Esophagus squamous epithelium (tissue), 5 donors: Measurements from ENCODE around the gene ARHGEF28. TPM values are rescaled to one million over a fixed set of nuclear protein-coding genes. Genes with fewer than 3 reads are reported as not detected.

Experiments
- DNase-seq: peaks from one replicate; lab custom pipeline; 2025; lab: John Stamatoyannopoulos, UW
- H3K27ac ChIP-seq, 4 donors: fragments of 200-600 bp; sonication (generic); one replicate each; pipeline ENCODE4 v1.5.1; 2016 to 2019; ENCODE audit warnings: mild to moderate bottlenecking in 1 of 4
- H3K27me3 ChIP-seq, 4 donors: fragments of 200-600 bp; sonication (generic); 1 replicate in 3 of 4; 2 replicates in 1 of 4; pipeline versions ENCODE4 v1.5.1 to v1.6.0; 2017 to 2021; ENCODE audit warnings: antibody characterized with exemption in 1 of 4
- H3K36me3 ChIP-seq, 3 donors: fragments of 200-600 bp; sonication (generic); one replicate each; pipeline ENCODE4 v1.5.1; 2016 to 2019
- H3K4me1 ChIP-seq, 3 donors: fragments of 200-600 bp; sonication (generic); one replicate each; pipeline ENCODE4 v1.5.1; 2017 to 2019
- H3K4me3 ChIP-seq, 4 donors: fragments of 200-600 bp; sonication (generic); 1 replicate in 3 of 4; 2 replicates in 1 of 4; pipeline ENCODE4 v1.5.1; 2016 to 2019; ENCODE audit warnings: mild to moderate bottlenecking in 2 of 4, moderate library complexity in 1 of 4
- H3K9me3 ChIP-seq, 3 donors: fragments of 200-600 bp; sonication (generic); one replicate each; pipeline ENCODE4 v1.5.1; 2016 to 2019
- POLR2A ChIP-seq, 4 donors: fragments of 450-650 bp; IDR thresholded peaks; one replicate each; pipeline ENCODE4 v1.6.1; 2017; ENCODE audit warnings: antibody characterized with exemption in 4 of 4, mild to moderate bottlenecking in 4 of 4, moderate library complexity in 3 of 4
- WGBS, 2 donors: methylation state at CpG; one replicate each; pipeline ENCODE4 v1.1.5; 2018; 5-methylcytosine and 5-hydroxymethylcytosine counted together
- intact Hi-C: fragments of 100-400 bp; cut with DNase I; formaldehyde crosslinking; loops from one replicate; pipeline ENCODE4 v1.15.0; 2022
- total RNA-seq, 4 donors: library from RNA; depleted of rRNA; stranded (reverse); fragments of >200 nt; gene quantifications; one replicate each; pipeline ENCODE4 v1.1.0, GENCODE V29; 2016
- TF ChIP-seq, protein P1 (sequence below), 6 experiments: fragments of 450-650 bp in 4 of 6; fragments of 200-600 bp in 2 of 6; sonication (generic) in 2 of 6; IDR thresholded peaks; one replicate each; pipeline ENCODE4 v1.5.1; 2016 to 2019; ENCODE audit warnings: antibody characterized with exemption in 6 of 6, mild to moderate bottlenecking in 4 of 6, moderate library complexity in 4 of 6
- donor health status: DM: yes; HTN: yes; CAD: no.

ARHGEF28 gene
- total RNA-seq, 4 donors from 2014 or later: 9.2 to 34.3 (median 12.7) TPM

DNA sequence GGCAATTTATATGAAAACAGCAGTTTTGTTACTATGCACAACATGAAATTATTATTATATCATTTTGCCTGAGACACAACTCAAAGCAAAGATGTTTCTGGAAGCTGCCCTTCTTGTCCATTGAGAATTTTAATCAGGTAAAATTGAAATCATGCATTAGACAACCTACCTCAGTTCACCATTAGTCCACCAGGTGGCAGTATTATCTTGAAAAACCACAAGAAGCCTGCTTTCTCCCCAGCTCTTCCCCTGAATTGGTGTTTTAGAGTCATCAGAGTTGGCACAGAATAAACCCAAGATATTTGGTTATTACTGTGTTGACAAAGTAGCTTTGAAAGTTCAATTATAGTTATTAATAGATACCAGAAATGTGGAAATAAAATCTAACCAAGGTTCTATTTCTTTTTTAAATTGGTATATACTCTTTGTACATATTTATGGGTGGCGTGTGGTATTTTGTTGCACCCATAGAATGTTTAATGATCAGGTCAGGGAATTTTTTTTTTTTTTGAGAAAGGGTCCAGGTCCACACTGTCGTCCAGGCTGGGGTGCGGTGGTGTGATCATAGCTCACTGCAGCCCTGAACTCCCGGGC lies 34.8 kb upstream of the ARHGEF28 start:
- H3K9me3 ChIP-seq: no peaks in the 10 kb centered on the region
- H3K27ac ChIP-seq: no peak overlapping the region
- no peak for DNase-seq
- H3K27me3 ChIP-seq: no peaks in the 10 kb centered on the region
- no peak overlapping the region for H3K4me3 ChIP-seq
- TF ChIP-seq, protein P1, sequence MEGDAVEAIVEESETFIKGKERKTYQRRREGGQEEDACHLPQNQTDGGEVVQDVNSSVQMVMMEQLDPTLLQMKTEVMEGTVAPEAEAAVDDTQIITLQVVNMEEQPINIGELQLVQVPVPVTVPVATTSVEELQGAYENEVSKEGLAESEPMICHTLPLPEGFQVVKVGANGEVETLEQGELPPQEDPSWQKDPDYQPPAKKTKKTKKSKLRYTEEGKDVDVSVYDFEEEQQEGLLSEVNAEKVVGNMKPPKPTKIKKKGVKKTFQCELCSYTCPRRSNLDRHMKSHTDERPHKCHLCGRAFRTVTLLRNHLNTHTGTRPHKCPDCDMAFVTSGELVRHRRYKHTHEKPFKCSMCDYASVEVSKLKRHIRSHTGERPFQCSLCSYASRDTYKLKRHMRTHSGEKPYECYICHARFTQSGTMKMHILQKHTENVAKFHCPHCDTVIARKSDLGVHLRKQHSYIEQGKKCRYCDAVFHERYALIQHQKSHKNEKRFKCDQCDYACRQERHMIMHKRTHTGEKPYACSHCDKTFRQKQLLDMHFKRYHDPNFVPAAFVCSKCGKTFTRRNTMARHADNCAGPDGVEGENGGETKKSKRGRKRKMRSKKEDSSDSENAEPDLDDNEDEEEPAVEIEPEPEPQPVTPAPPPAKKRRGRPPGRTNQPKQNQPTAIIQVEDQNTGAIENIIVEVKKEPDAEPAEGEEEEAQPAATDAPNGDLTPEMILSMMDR (IDR thresholded peaks at IDR 0.05): peak; percentile 79 to 99 (median 90)
- TF ChIP-seq POLR2A (IDR thresholded peaks at IDR 0.05): no peak
- H3K4me1 ChIP-seq: peaks cover 0 to 4% (median 0%) of the 10 kb centered on the region in 3 donors
- no peaks in the 10 kb centered on the region for H3K36me3 ChIP-seq
- intact Hi-C loops: loop anchor here (2.0 kb wide), 1 partner anchor 202 kb away; no protein-coding TSS in a partner anchor
- 57 to 71% methylated on average over 4 of the region's 4 CpGs for WGBS, 2 donors

DNA sequence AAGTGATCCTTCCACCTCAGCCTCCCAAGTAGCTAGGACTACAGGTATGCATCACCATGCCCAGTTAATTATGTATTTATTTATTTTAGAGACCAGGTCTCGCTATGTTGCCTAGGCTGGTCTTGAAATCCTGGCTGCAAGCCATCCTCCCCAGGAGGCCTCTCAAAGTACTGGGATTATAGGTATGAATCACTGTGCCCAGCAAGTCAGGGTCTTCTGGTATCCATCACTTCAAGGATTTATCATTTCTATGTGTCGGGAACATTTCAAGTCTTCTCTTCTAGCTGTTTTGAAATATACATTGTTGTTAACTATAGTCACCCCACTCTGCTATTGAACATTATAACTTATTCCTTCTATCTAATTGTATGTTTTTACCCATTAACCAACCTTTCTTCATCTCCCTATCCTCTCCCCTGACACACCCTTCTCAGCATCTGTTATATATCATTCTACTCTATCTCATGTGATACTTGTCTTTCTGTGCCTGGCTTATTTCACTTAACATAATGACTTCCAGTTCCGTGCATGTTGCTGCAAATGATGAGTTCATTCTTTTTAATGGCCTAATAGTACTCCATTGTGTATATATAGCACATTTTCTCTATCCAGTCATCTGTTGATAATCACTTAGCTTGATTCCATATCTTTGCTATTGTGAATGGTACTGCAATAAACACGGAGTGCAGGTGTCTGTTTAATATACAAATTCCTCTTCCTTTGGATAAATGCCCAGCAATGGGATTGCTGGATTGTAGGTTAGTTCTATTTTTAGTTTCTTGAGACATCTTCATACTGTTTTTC lies 34.1 kb upstream of the ARHGEF28 start:
- no peak overlapping the region for H3K4me3 ChIP-seq
- H3K36me3 ChIP-seq: no peaks in the 10 kb centered on the region
- DNase-seq: no peak
- 42 to 51% methylated on average over 4 of the region's 4 CpGs for WGBS, 2 donors
- no peak overlapping the region for H3K27ac ChIP-seq
- TF ChIP-seq, protein P1 (IDR thresholded peaks at IDR 0.05): no peak
- no peak for TF ChIP-seq POLR2A (IDR thresholded peaks at IDR 0.05)
- no peaks in the 10 kb centered on the region for H3K27me3 ChIP-seq
- intact Hi-C loops: loop anchor here (2.0 kb wide), 1 partner anchor 201 kb away; no protein-coding TSS in a partner anchor
- no peaks in the 10 kb centered on the region for H3K9me3 ChIP-seq
- H3K4me1 ChIP-seq: peaks cover 0 to 4% (median 0%) of the 10 kb centered on the region in 3 donors

DNA sequence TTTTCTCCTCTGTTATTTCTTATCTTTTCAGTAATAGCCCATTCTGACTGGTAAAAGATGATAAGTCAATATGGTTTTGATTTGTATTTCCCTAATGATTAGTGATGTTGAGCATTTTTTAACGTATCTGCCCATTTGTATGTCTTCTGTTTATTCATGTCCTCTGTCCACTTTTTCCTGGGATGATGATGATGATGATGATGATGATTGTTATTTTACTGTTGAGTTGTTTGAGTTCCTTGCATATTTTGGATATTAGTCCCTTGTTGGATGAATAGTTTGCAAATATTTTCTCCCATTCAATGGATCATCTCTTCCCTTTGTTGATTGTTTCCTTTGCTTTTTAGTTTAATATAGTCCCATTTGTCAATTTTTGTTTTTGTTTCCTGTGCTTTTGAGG lies 33.4 kb upstream of the ARHGEF28 start:
- no peak overlapping the region for H3K27ac ChIP-seq
- intact Hi-C loops: no loop called here
- peaks cover 0 to 4% (median 0%) of the 10 kb centered on the region in 3 donors for H3K4me1 ChIP-seq
- DNase-seq: no peak
- 48 to 82% methylated on average over 1 of the region's 1 CpG for WGBS, 2 donors
- no peaks in the 10 kb centered on the region for H3K9me3 ChIP-seq
- H3K27me3 ChIP-seq: no peaks in the 10 kb centered on the region
- H3K36me3 ChIP-seq: no peaks in the 10 kb centered on the region
- H3K4me3 ChIP-seq: no peak overlapping the region
- no peak for TF ChIP-seq POLR2A (IDR thresholded peaks at IDR 0.05)
- TF ChIP-seq, protein P1 (IDR thresholded peaks at IDR 0.05): no peak

DNA sequence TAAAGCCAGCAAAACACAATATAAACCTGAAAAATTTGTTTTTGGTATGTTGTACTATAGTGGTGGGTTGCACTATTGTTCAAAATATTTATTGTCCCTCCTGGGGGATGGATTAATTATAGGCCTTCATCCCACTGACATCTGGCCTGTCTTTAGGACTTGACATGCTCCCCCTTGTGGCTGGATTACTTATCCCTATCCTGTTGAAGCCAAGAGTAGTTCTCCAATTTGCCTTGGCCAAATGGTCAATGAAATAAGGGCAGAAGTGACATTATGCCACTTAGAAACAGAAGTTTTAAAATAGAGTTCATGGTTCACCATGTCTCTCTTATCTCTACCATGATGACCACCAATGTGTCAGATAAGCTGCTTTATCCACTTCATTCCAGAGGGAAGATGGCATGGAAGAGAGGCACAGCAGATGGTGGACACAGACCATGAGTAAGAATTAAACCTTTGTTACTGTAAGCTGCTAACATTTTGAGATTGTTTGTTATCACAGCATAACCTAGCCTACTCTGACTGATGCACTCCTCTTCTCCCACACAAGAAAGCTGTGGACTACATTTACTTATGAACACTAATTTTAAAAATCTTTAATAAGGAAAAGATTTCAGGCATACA lies 29.2 kb upstream of the ARHGEF28 start:
- intact Hi-C loops: no loop called here
- H3K4me1 ChIP-seq: no peaks in the 10 kb centered on the region
- DNase-seq: no peak
- no peaks in the 10 kb centered on the region for H3K27me3 ChIP-seq
- no peak overlapping the region for H3K27ac ChIP-seq
- H3K36me3 ChIP-seq: no peaks in the 10 kb centered on the region
- no peak overlapping the region for H3K4me3 ChIP-seq
- TF ChIP-seq POLR2A (IDR thresholded peaks at IDR 0.05): no peak
- TF ChIP-seq, protein P1 (IDR thresholded peaks at IDR 0.05): peak in 5 of 6 experiments; percentile 30 to 62 (median 49)
- peaks cover 0 to 2% (median 0%) of the 10 kb centered on the region in 3 donors for H3K9me3 ChIP-seq

DNA sequence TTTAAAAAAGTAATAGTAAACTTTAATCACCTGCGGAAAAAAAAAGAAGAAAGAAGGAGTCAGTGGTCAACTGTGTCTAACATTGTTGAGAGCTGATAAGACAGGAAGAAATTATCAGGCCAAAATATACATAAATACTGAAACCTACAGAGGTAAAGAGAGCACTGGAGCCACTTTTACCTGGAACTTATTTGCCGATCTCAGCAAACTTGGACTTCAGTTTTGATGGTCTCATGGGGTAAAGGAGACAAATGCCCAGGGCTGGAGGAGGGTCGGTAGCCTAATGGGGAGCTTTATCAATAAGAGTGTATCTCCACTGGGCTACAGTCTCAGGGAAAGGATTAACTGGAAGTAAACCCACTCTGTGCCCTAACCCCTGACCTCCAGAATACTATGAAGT lies 26.6 kb upstream of the ARHGEF28 start:
- intact Hi-C loops: no loop called here
- Histone ChIP-seq H3K27ac (no peak overlapping the region), H3K27me3 (no peaks in the 10 kb centered on the region), H3K9me3 (peaks cover 0 to 3% (median 0%) of the 10 kb centered on the region in 3 donors), H3K4me1 (no peaks in the 10 kb centered on the region), H3K4me3 (no peak overlapping the region), H3K36me3 (no peaks in the 10 kb centered on the region)
- TF ChIP-seq, protein P1 (IDR thresholded peaks at IDR 0.05): no peak
- TF ChIP-seq POLR2A (IDR thresholded peaks at IDR 0.05): no peak
- no peak for DNase-seq
- WGBS, 2 donors: 84 to 90% methylated on average over 3 of the region's 3 CpGs
